GM21360 (cell line): Measurements from ENCODE around the gene FAM3D.
"Not testable (repeated sequence)": the region's sequence is repeated elsewhere in the genome, so short reads cannot be mapped to it uniquely, and the experiment has no call there.

Experiments used
- ATAC-seq: cut with Tn5 transposase; IDR thresholded peaks from one replicate; pipeline ENCODE4 v1.9.1; 2021; ENCODE audit warnings: mild to moderate bottlenecking, moderate library complexity; ENCODE audit not compliant: unreplicated experiment

FAM3D gene

GRCh38 chr3:58666683-58667082, at the start of gene FAM3D:
Gene FAM3D, minus strand, starts transcription at chr3:58666774. Its CDS starts 11,211 bp downstream, at chr3:58655563.
- ATAC-seq = no peak

GRCh38 chr3:58713715-58714401, 47.3 kb upstream of the FAM3D start:
- no peak for ATAC-seq

- ATAC-seq = no peak
Measured at GRCh38 chr3:58711871-58712270, 45.3 kb upstream of the FAM3D start.

GRCh38 chr3:58708983-58709382, 42.4 kb upstream of the FAM3D start:
- not testable (repeated sequence) for ATAC-seq

GRCh38 chr3:58708116-58708791, 41.7 kb upstream of the FAM3D start:
- ATAC-seq = no peak

GRCh38 chr3:58707390-58707930, 40.9 kb upstream of the FAM3D start:
- no peak for ATAC-seq

GRCh38 chr3:58706395-58707167, 40.0 kb upstream of the FAM3D start:
- no peak for ATAC-seq

- no peak for ATAC-seq
Measured at GRCh38 chr3:58704745-58705144, 38.2 kb upstream of the FAM3D start.

GRCh38 chr3:58704304-58704703, 37.7 kb upstream of the FAM3D start:
- ATAC-seq = not testable (repeated sequence)

- ATAC-seq = no peak
Measured at GRCh38 chr3:58698246-58698645, 31.7 kb upstream of the FAM3D start.

GRCh38 chr3:58697561-58697960, 31.0 kb upstream of the FAM3D start:
- ATAC-seq = no peak

- not testable (repeated sequence) for ATAC-seq
Measured at GRCh38 chr3:58696813-58697212, 30.2 kb upstream of the FAM3D start.

GRCh38 chr3:58696093-58696492, 29.5 kb upstream of the FAM3D start:
- no peak for ATAC-seq

GRCh38 chr3:58695284-58695683, 28.7 kb upstream of the FAM3D start:
- not testable (repeated sequence) for ATAC-seq

- no peak for ATAC-seq
Measured at GRCh38 chr3:58693940-58694850, 27.6 kb upstream of the FAM3D start.

GRCh38 chr3:58692484-58692883, 25.9 kb upstream of the FAM3D start:
- no peak for ATAC-seq

- no peak for ATAC-seq
Measured at GRCh38 chr3:58691997-58692396, 25.4 kb upstream of the FAM3D start.

GRCh38 chr3:58690490-58690889, 23.9 kb upstream of the FAM3D start:
- no peak for ATAC-seq

GRCh38 chr3:58688574-58688973, 22.0 kb upstream of the FAM3D start:
- ATAC-seq = no peak

- ATAC-seq = no peak
Measured at GRCh38 chr3:58686847-58687246, 20.3 kb upstream of the FAM3D start.
